ENCODE results near the gene IFT122.
A peak's percentile ranks its signal among the peaks of the same experiment; 100 is the strongest.

DNA sequence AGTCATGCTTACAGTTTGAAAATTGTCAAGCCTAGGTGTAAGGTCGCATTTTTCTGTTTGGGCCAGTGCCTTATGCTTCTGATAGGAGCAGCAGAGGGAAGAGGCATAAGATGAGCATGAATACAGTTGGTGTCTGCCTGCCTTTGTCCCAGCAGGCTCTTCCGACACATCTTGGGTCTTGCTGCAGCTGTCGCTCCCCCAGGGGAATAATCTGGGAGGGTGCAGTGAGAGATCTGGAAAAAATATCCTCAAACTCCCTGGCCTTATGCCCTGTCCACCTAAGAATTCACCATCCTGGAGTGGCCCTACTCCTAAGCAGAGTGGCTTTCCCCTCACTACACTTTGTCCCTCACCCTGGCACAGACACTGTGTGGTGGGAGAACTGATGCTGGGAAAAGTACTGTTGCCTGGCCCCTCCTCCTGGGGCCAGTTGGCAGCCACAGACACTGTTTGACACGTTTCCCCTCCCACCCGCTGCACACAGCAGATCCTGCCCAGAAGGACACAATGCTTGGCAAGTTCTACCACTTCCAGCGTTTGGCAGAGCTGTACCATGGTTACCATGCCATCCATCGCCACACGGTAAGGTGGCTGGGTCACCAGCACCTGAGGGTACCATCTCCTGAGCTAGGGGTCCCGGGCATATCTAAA is 67.3 kb downstream of the IFT122 start:
- TF ChIP-seq POLR2A (IDR thresholded peaks at IDR 0.05) = no peak
- TF ChIP-seq, protein P1, sequence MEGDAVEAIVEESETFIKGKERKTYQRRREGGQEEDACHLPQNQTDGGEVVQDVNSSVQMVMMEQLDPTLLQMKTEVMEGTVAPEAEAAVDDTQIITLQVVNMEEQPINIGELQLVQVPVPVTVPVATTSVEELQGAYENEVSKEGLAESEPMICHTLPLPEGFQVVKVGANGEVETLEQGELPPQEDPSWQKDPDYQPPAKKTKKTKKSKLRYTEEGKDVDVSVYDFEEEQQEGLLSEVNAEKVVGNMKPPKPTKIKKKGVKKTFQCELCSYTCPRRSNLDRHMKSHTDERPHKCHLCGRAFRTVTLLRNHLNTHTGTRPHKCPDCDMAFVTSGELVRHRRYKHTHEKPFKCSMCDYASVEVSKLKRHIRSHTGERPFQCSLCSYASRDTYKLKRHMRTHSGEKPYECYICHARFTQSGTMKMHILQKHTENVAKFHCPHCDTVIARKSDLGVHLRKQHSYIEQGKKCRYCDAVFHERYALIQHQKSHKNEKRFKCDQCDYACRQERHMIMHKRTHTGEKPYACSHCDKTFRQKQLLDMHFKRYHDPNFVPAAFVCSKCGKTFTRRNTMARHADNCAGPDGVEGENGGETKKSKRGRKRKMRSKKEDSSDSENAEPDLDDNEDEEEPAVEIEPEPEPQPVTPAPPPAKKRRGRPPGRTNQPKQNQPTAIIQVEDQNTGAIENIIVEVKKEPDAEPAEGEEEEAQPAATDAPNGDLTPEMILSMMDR (IDR thresholded peaks at IDR 0.05 in 8 of 11, conservative IDR thresholded peaks at IDR 0.05 in 3 of 11) = no peak
- peak in 2 of 3 donors; percentile 28 to 67 for TF ChIP-seq POLR2AphosphoS5 (IDR thresholded peaks at IDR 0.05)

Measured in spleen (tissue), 7 donors.